Esophagus muscularis mucosa (tissue), 4 donors: ENCODE results near the gene SSTR4. TPM values are rescaled to one million over a fixed set of nuclear protein-coding genes. Genes with fewer than 3 reads are reported as not detected.

Experiments used
- DNase-seq: peaks from one replicate; pipeline ENCODE4 v3.0.0-alpha.2; 2017; ENCODE audit errors: extremely low spot score
- H3K27ac ChIP-seq, 4 donors: fragments of 200-600 bp; sonication (generic); replicated peaks in 1 of 4; 1 replicate in 3 of 4; 2 replicates in 1 of 4; pipeline ENCODE4 v1.5.1; 2016 to 2019; ENCODE audit warnings: mild to moderate bottlenecking in 1 of 4
- H3K27me3 ChIP-seq, 4 donors: fragments of 200-600 bp; sonication (generic); one replicate each; pipeline versions ENCODE4 v1.5.1 to v1.6.0; 2016 to 2019
- H3K36me3 ChIP-seq, 4 donors: fragments of 200-600 bp; sonication (generic); one replicate each; pipeline ENCODE4 v1.5.1; 2016 to 2019
- H3K4me1 ChIP-seq, 4 donors: fragments of 200-600 bp; sonication (generic); one replicate each; pipeline ENCODE4 v1.5.1; 2016 to 2019
- H3K4me3 ChIP-seq, 4 donors: fragments of 200-600 bp; sonication (generic); 1 replicate in 2 of 4; 2 replicates in 2 of 4; pipeline ENCODE4 v1.5.1; 2016 to 2019; ENCODE audit warnings: mild to moderate bottlenecking in 4 of 4, moderate library complexity in 1 of 4
- H3K9me3 ChIP-seq, 4 donors: fragments of 200-600 bp; sonication (generic); 1 replicate in 3 of 4; 2 replicates in 1 of 4; pipeline ENCODE4 v1.5.1; 2016 to 2019
- CTCF ChIP-seq, 3 experiments: fragments of 200-600 bp in 2 of 3; fragments of 450-650 bp in 1 of 3; sonication (generic) in 2 of 3; IDR thresholded peaks; one replicate each; pipeline ENCODE4 v1.5.1; 2017 to 2019; ENCODE audit warnings: antibody characterized with exemption in 3 of 3, mild to moderate bottlenecking in 2 of 3, moderate library complexity in 1 of 3
- EP300 ChIP-seq: sonication (generic); formaldehyde crosslinking; IDR thresholded peaks from one replicate; pipeline ENCODE4 v1.6.1; 2017; ENCODE audit warnings: antibody characterized with exemption
- POLR2A ChIP-seq: fragments of 450-650 bp; IDR thresholded peaks from one replicate; pipeline ENCODE4 v1.6.1; 2017; ENCODE audit warnings: antibody characterized with exemption, moderate library complexity, mild to moderate bottlenecking, low read depth
- POLR2AphosphoS5 ChIP-seq, 2 donors: sonication (generic); formaldehyde crosslinking; IDR thresholded peaks; one replicate each; pipeline ENCODE4 v1.6.1; 2017; ENCODE audit warnings: antibody characterized with exemption in 2 of 2
- WGBS: methylation state at CpG from one replicate; pipeline ENCODE4 v1.1.5; 2018; 5-methylcytosine and 5-hydroxymethylcytosine counted together
- intact Hi-C: fragments of 100-400 bp; cut with DNase I; formaldehyde crosslinking; loops from one replicate; pipeline ENCODE4 v1.15.1; 2023
- total RNA-seq, 4 donors: library from RNA; depleted of rRNA; stranded (reverse); fragments of >200 nt; gene quantifications; one replicate each; pipeline versions ENCODE4 v1.1.0 to v1.2.1, GENCODE V29; 2016

Gene SSTR4
- total RNA-seq, 4 donors from 2014 or later, result not detected

- Histone ChIP-seq H3K9me3 (peaks cover 0 to 5% (median 0%) of the 10 kb centered on the region in 4 donors), H3K4me3 (no peak overlapping the region), H3K27ac (no peak overlapping the region), H3K36me3 (no peaks in the 10 kb centered on the region), H3K27me3 (no peaks in the 10 kb centered on the region), H3K4me1 (peaks cover 30 to 46% (median 38%) of the 10 kb centered on the region in 4 donors)
- no peak for DNase-seq
- WGBS, result 73% methylated on average over 3 of the region's 3 CpGs
- intact Hi-C loops, result loop anchor here (10.0 kb wide), 1 partner anchor 286 kb away; no protein-coding TSS in a partner anchor
- TF ChIP-seq POLR2AphosphoS5 (IDR thresholded peaks at IDR 0.05), result no peak
- no peak for TF ChIP-seq CTCF (IDR thresholded peaks at IDR 0.05)
- TF ChIP-seq POLR2A, result no peak
- no peak for TF ChIP-seq EP300
These were observed 23.9 kb downstream of the SSTR4 start for GRCh38 chr20:23059001-23059400.

DNA sequence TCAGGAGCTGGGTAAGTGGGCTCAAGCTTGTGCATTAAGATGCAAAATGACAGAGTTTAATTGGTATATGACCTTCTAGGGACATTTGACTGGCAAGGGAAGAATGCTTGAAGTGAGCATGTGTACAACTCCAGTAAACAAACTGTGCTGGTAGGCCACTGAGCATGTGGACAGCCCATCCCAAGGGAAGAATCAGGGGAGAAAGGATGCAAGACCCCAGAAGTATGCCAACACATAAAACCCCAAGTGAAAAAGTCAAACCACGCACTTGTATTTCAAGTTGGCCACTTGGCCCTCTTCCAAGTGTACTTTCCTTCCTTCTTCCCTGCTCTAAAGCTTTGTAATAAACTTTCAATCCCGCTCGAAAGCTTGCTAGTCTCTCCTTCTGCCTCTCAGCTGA is 24.7 kb downstream of the SSTR4 start:
- H3K4me3 ChIP-seq, result no peak overlapping the region
- peaks cover 0 to 5% (median 0%) of the 10 kb centered on the region in 4 donors for H3K9me3 ChIP-seq
- no peak overlapping the region for H3K27ac ChIP-seq
- TF ChIP-seq CTCF (IDR thresholded peaks at IDR 0.05) (no peak), EP300 (no peak), POLR2A (no peak), POLR2AphosphoS5 (IDR thresholded peaks at IDR 0.05) (no peak)
- H3K36me3 ChIP-seq, result no peaks in the 10 kb centered on the region
- H3K27me3 ChIP-seq, result no peaks in the 10 kb centered on the region
- intact Hi-C loops, result loop anchor here (5.0 to 10.0 kb wide), 3 partner anchors 177 to 368 kb away; no protein-coding TSS in a partner anchor
- H3K4me1 ChIP-seq, result peaks cover 30 to 46% (median 38%) of the 10 kb centered on the region in 4 donors
- DNase-seq, result no peak
- 55% methylated on average over 3 of the region's 3 CpGs for WGBS

DNA sequence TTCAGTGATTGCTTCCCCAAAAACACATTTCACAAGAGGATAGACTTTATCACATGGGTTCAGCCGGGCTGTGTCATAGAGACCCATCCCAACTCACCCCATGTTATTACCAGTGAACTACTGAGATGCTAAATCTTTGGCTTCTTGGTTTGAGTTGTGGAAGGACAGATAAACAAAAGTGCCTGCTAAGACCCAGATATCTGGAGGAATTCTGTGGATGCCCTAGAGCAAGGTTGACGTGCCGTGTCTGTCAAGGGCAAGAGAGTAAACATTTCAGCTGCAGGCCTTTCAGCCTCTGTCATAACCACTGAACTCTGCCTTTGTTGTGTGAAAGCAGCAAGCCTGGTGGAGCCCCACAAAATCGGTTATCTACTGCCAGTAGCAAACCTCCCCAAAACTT is 25.5 kb downstream of the SSTR4 start:
- intact Hi-C loops, result loop anchor here (5.0 kb wide), 2 partner anchors 177 to 368 kb away; no protein-coding TSS in a partner anchor
- Histone ChIP-seq H3K4me3 (no peak overlapping the region), H3K27ac (no peak overlapping the region), H3K27me3 (no peaks in the 10 kb centered on the region), H3K36me3 (no peaks in the 10 kb centered on the region), H3K9me3 (peaks cover 0 to 5% (median 0%) of the 10 kb centered on the region in 4 donors), H3K4me1 (peaks cover 30 to 46% (median 38%) of the 10 kb centered on the region in 4 donors)
- no peak for TF ChIP-seq POLR2AphosphoS5 (IDR thresholded peaks at IDR 0.05)
- no peak for TF ChIP-seq POLR2A
- no peak for TF ChIP-seq CTCF (IDR thresholded peaks at IDR 0.05)
- no peak for TF ChIP-seq EP300
- WGBS, result 81% methylated on average over 4 of the region's 4 CpGs
- DNase-seq, result no peak

GRCh38 chr20:23061262-23061661 is 26.1 kb downstream of the SSTR4 start:
- DNase-seq, result no peak
- intact Hi-C loops, result loop anchor here (5.0 kb wide), 2 partner anchors 176 to 369 kb away; no protein-coding TSS in a partner anchor
- Histone ChIP-seq H3K27ac (peak overlapping the region; percentile 19 to 65 (median 54)), H3K4me3 (no peak overlapping the region), H3K9me3 (peaks cover 0 to 5% (median 0%) of the 10 kb centered on the region in 4 donors), H3K36me3 (no peaks in the 10 kb centered on the region), H3K4me1 (peaks cover 30 to 46% (median 38%) of the 10 kb centered on the region in 4 donors), H3K27me3 (no peaks in the 10 kb centered on the region)
- 66% methylated on average over 5 of the region's 5 CpGs for WGBS
- no peak for TF ChIP-seq CTCF (IDR thresholded peaks at IDR 0.05)
